SK-N-SH (cell line): ENCODE results near the gene IFNLR1. TPM values are rescaled to one million over a fixed set of nuclear protein-coding genes. Genes with fewer than 3 reads are reported as not detected.

Experiments
- CTCF ChIA-PET: fragments of 300-600, 350-600 bp; formaldehyde crosslinking; extraction: SDS; loops from one replicate; lab custom pipeline; 2021; lab: Yijun Ruan, JAX
- POLR2A ChIA-PET: fragments of 350-600 bp; sonication (Branson Sonifier 250); formaldehyde crosslinking; extraction: SDS; loops from one replicate; lab custom pipeline; 2020; ENCODE audit warnings: antibody characterized with exemption, inconsistent platforms; lab: Yijun Ruan, JAX
- DNase-seq: peaks from one replicate; pipeline ENCODE4 v3.0.0; 2012
- H2AFZ ChIP-seq: fragments of 200-600 bp; sonication (generic); 2 replicates; pipeline ENCODE4 v1.8.1; 2016; ENCODE audit warnings: antibody characterized with exemption, mild to moderate bottlenecking, low read depth
- H3F3A ChIP-seq: fragments of 200-600 bp; sonication (generic); replicated peaks from 2 replicates; pipeline ENCODE3; 2016; ENCODE audit warnings: antibody characterized with exemption, mild to moderate bottlenecking; ENCODE audit not compliant: insufficient read depth
- H3K27ac ChIP-seq, 2 experiments: fragments of 200-500 bp in 1 of 2; fragments of 200-600 bp in 1 of 2; sonication (Bioruptor generic) in 1 of 2; sonication (generic), shearing (Covaris generic) in 1 of 2; 2 replicates each; pipeline versions ENCODE4 v1.5.1 to v1.6.1; 2014 to 2016; ENCODE audit warnings: low read depth in 2 of 2, inconsistent platforms in 1 of 2, low read length in 1 of 2, mild to moderate bottlenecking in 1 of 2, mixed read lengths in 1 of 2
- H3K27me3 ChIP-seq: fragments of 200-600 bp; sonication (generic), shearing (Covaris generic); 2 replicates; pipeline ENCODE4 v1.6.1; 2016; ENCODE audit warnings: mixed run types; ENCODE audit not compliant: insufficient read depth
- H3K36me3 ChIP-seq, 2 experiments: fragments of 200-500 bp in 1 of 2; fragments of 200-600 bp in 1 of 2; sonication (Bioruptor generic) in 1 of 2; sonication (generic) in 1 of 2; replicated peaks in 1 of 2; 2 replicates each; pipeline versions ENCODE3 to v1.5.1; 2014 to 2016; ENCODE audit warnings: low read length in 1 of 2, mild to moderate bottlenecking in 1 of 2; ENCODE audit not compliant: insufficient read depth in 2 of 2, control insufficient read depth in 1 of 2
- H3K4me1 ChIP-seq, 2 experiments: fragments of 200-500 bp in 1 of 2; fragments of 200-600 bp in 1 of 2; sonication (Bioruptor generic) in 1 of 2; sonication (generic), shearing (Covaris generic) in 1 of 2; 2 replicates each; pipeline versions ENCODE4 v1.5.1 to v1.6.1; 2014 to 2016; ENCODE audit warnings: low read depth in 1 of 2, low read length in 1 of 2, mixed run types in 1 of 2; ENCODE audit not compliant: insufficient read depth in 2 of 2, control insufficient read depth in 1 of 2
- H3K4me2 ChIP-seq: fragments of 200-600 bp; sonication (generic), shearing (Covaris generic); 2 replicates; pipeline ENCODE4 v1.6.1; 2017; ENCODE audit warnings: mixed run types
- H3K4me3 ChIP-seq, 2 experiments: fragments of 200-500 bp in 1 of 2; fragments of 200-600 bp in 1 of 2; sonication (Bioruptor generic) in 1 of 2; sonication (generic), shearing (Covaris generic) in 1 of 2; 2 replicates each; pipeline versions ENCODE4 v1.5.1 to v1.8.1; 2014 to 2016; ENCODE audit warnings: low read depth in 2 of 2, inconsistent platforms in 1 of 2, low read length in 1 of 2, mild to moderate bottlenecking in 1 of 2, mixed read lengths in 1 of 2, moderate library complexity in 1 of 2
- H3K79me2 ChIP-seq: fragments of 200-600 bp; sonication (generic); 2 replicates; pipeline ENCODE4 v1.8.1; 2017; ENCODE audit warnings: mild to moderate bottlenecking; ENCODE audit not compliant: insufficient read depth
- H3K9ac ChIP-seq: fragments of 200-600 bp; sonication (generic); 2 replicates; pipeline ENCODE4 v1.6.1; 2017; ENCODE audit warnings: mixed run types
- H3K9me2 ChIP-seq: fragments of 200-600 bp; sonication (generic); 2 replicates; pipeline ENCODE4 v1.6.1; 2017; ENCODE audit warnings: mixed run types
- H3K9me3 ChIP-seq: fragments of 200-600 bp; sonication (generic); 2 replicates; pipeline ENCODE4 v1.6.1; 2017; ENCODE audit warnings: mixed run types, mild to moderate bottlenecking, moderate library complexity
- H4K20me1 ChIP-seq: fragments of 200-600 bp; sonication (generic); 2 replicates; pipeline ENCODE4 v1.6.1; 2017; ENCODE audit warnings: mild to moderate bottlenecking, mixed run types; ENCODE audit not compliant: insufficient read depth
- FOSL2 ChIP-seq: IDR thresholded peaks from 2 replicates; pipeline ENCODE4 v1.4.0; 2012; ENCODE audit warnings: low read depth, mild to moderate bottlenecking, moderate library complexity, borderline replicate concordance
- FOXJ3 ChIP-seq: sonication (generic); formaldehyde crosslinking; IDR thresholded peaks from 2 replicates; pipeline ENCODE4 v1.5.1; 2020; ENCODE audit warnings: mild to moderate bottlenecking, missing genetic modification reagents
- FOXM1 ChIP-seq: IDR thresholded peaks from 2 replicates; pipeline ENCODE4 v1.4.0; 2012; ENCODE audit warnings: low read depth, mild to moderate bottlenecking
- JUND ChIP-seq: IDR thresholded peaks from 2 replicates; pipeline ENCODE4 v1.4.0; 2012
- MEF2A ChIP-seq: IDR thresholded peaks from 2 replicates; pipeline ENCODE4 v1.4.0; 2012; ENCODE audit warnings: low read depth, borderline replicate concordance
- NRF1 ChIP-seq: IDR thresholded peaks from 2 replicates; pipeline ENCODE4 v1.6.1; 2012; ENCODE audit warnings: low read depth, mild to moderate bottlenecking, low read length
- RAD21 ChIP-seq: IDR thresholded peaks from 2 replicates; pipeline ENCODE4 v1.6.1; 2012; ENCODE audit warnings: mild to moderate bottlenecking, low read length
- RCOR1 ChIP-seq: fragments of 150-350 bp; IDR thresholded peaks from 2 replicates; pipeline ENCODE4 v1.6.1; 2017; ENCODE audit warnings: antibody characterized with exemption, low read length
- RXRA ChIP-seq: IDR thresholded peaks from 2 replicates; pipeline ENCODE4 v1.4.0; 2012; ENCODE audit warnings: low read depth, mild to moderate bottlenecking, borderline replicate concordance
- SIN3A ChIP-seq: IDR thresholded peaks from 2 replicates; pipeline ENCODE4 v1.6.1; 2012; ENCODE audit warnings: low read depth, mild to moderate bottlenecking, low read length, moderate library complexity, borderline replicate concordance
- WGBS: methylation state at CpG from one replicate; pipeline ENCODE4 v1.1.6; 2017; ENCODE audit warnings: low lambda C conversion rate; 5-methylcytosine and 5-hydroxymethylcytosine counted together
- polyA plus RNA-seq, 3 experiments: library from polyadenylated mRNA; depleted of rRNA; stranded (reverse); fragments of >200 nt; gene quantifications; 2 replicates each; pipeline ENCODE4 v1.2.3, GENCODE V29; 2012
- TF ChIP-seq, protein P1 (sequence below): fragments of 150-350 bp; IDR thresholded peaks from 2 replicates; pipeline ENCODE4 v1.6.1; 2016; ENCODE audit warnings: mild to moderate bottlenecking, low read depth, low read length
- TF ChIP-seq, protein P2 (sequence below): IDR thresholded peaks from 2 replicates; pipeline ENCODE4 v1.4.0; 2012; ENCODE audit warnings: low read depth, borderline replicate concordance
- TF ChIP-seq, protein P3 (sequence below): fragments of 200-600 bp; sonication (generic); IDR thresholded peaks from 2 replicates; pipeline ENCODE4 v1.6.1; 2017; ENCODE audit warnings: antibody characterized with exemption, mild to moderate bottlenecking, moderate library complexity
- TF ChIP-seq, protein P4 (sequence below): IDR thresholded peaks from 2 replicates; pipeline ENCODE4 v1.6.1; 2012; ENCODE audit warnings: mild to moderate bottlenecking, low read depth, low read length, moderate library complexity
- TF ChIP-seq, protein P5 (sequence below): IDR thresholded peaks from 2 replicates; pipeline ENCODE4 v1.4.0; 2012; ENCODE audit warnings: low read depth

IFNLR1 gene
- polyA plus RNA-seq, 1 of the 3 experiments (the other 2 are of a cell fraction) = 0.30 TPM

DNA sequence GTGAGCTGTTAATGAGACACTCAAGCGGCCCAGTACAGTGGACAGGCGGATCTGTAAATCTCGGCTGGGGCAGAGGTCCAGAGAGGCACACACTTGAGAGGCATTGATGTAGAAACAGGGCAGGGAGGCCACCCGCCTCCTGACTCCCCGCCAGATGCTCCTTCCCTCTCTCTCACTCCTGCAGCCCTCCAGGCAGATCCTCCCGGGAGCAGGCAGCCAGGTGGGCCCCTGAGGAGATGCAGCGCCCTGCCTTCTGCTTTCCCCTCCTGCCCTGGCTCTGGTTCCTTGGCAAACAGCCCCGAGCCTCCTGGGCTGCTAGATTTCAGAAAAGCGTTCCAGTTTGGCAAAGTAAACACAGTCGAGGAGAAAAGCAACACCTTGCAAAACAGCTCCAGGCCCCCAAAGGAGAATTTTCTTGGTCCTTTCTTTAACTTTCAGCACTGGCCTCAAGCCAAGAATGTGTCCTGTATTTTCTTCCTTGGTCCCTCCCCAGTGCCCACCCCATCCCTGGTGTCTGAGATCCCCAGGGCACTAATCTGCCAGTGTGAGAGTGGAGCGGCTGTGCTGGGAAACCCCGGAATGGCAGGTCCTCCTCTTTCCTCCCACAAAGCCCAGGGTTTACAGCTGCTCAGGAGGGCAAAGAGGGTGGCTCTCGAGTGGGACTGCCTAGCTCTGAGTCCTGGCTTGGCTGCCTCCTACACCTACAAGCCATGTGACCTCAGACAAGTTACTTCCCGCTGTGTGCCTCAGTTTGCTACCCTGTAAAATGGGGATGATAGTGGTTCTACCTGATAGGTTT is 29.4 kb upstream of the IFNLR1 start:
- H4K20me1 ChIP-seq = no peaks in the 10 kb centered on the region
- DNase-seq = peak; percentile 59
- no peak overlapping the region for H3K4me2 ChIP-seq
- peaks cover 0 to 8% of the 10 kb centered on the region in 2 experiments; a peak in 1 of 4 replicates for H3K4me1 ChIP-seq
- 17% methylated on average over 7 of the region's 14 CpGs for WGBS
- no peak overlapping the region for H3K4me3 ChIP-seq
- POLR2A ChIA-PET = no interaction called here
- H3F3A ChIP-seq = peaks cover 11% of the 10 kb centered on the region
- TF ChIP-seq, protein P1, sequence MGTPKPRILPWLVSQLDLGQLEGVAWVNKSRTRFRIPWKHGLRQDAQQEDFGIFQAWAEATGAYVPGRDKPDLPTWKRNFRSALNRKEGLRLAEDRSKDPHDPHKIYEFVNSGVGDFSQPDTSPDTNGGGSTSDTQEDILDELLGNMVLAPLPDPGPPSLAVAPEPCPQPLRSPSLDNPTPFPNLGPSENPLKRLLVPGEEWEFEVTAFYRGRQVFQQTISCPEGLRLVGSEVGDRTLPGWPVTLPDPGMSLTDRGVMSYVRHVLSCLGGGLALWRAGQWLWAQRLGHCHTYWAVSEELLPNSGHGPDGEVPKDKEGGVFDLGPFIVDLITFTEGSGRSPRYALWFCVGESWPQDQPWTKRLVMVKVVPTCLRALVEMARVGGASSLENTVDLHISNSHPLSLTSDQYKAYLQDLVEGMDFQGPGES = no peak
- TF ChIP-seq, protein P2, sequence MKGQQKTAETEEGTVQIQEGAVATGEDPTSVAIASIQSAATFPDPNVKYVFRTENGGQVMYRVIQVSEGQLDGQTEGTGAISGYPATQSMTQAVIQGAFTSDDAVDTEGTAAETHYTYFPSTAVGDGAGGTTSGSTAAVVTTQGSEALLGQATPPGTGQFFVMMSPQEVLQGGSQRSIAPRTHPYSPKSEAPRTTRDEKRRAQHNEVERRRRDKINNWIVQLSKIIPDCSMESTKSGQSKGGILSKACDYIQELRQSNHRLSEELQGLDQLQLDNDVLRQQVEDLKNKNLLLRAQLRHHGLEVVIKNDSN = no peak
- TF ChIP-seq, protein P3, sequence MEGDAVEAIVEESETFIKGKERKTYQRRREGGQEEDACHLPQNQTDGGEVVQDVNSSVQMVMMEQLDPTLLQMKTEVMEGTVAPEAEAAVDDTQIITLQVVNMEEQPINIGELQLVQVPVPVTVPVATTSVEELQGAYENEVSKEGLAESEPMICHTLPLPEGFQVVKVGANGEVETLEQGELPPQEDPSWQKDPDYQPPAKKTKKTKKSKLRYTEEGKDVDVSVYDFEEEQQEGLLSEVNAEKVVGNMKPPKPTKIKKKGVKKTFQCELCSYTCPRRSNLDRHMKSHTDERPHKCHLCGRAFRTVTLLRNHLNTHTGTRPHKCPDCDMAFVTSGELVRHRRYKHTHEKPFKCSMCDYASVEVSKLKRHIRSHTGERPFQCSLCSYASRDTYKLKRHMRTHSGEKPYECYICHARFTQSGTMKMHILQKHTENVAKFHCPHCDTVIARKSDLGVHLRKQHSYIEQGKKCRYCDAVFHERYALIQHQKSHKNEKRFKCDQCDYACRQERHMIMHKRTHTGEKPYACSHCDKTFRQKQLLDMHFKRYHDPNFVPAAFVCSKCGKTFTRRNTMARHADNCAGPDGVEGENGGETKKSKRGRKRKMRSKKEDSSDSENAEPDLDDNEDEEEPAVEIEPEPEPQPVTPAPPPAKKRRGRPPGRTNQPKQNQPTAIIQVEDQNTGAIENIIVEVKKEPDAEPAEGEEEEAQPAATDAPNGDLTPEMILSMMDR = no peak
- no peak for TF ChIP-seq RCOR1
- TF ChIP-seq, protein P4, sequence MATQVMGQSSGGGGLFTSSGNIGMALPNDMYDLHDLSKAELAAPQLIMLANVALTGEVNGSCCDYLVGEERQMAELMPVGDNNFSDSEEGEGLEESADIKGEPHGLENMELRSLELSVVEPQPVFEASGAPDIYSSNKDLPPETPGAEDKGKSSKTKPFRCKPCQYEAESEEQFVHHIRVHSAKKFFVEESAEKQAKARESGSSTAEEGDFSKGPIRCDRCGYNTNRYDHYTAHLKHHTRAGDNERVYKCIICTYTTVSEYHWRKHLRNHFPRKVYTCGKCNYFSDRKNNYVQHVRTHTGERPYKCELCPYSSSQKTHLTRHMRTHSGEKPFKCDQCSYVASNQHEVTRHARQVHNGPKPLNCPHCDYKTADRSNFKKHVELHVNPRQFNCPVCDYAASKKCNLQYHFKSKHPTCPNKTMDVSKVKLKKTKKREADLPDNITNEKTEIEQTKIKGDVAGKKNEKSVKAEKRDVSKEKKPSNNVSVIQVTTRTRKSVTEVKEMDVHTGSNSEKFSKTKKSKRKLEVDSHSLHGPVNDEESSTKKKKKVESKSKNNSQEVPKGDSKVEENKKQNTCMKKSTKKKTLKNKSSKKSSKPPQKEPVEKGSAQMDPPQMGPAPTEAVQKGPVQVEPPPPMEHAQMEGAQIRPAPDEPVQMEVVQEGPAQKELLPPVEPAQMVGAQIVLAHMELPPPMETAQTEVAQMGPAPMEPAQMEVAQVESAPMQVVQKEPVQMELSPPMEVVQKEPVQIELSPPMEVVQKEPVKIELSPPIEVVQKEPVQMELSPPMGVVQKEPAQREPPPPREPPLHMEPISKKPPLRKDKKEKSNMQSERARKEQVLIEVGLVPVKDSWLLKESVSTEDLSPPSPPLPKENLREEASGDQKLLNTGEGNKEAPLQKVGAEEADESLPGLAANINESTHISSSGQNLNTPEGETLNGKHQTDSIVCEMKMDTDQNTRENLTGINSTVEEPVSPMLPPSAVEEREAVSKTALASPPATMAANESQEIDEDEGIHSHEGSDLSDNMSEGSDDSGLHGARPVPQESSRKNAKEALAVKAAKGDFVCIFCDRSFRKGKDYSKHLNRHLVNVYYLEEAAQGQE = no peak
- TF ChIP-seq FOSL2 = no peak
- no peak for TF ChIP-seq SIN3A
- TF ChIP-seq FOXM1 = no peak
- TF ChIP-seq RAD21 = no peak
- TF ChIP-seq JUND = no peak
- TF ChIP-seq NRF1 = no peak
- TF ChIP-seq RXRA = no peak
- TF ChIP-seq, protein P5, sequence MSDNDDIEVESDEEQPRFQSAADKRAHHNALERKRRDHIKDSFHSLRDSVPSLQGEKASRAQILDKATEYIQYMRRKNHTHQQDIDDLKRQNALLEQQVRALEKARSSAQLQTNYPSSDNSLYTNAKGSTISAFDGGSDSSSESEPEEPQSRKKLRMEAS = no peak
- no peak for TF ChIP-seq MEF2A
- TF ChIP-seq FOXJ3 (CRISPR knock-in tag) = no peak
- H2AFZ ChIP-seq = no peak overlapping the region
- H3K9ac ChIP-seq = no peak overlapping the region
- peaks cover 13% of the 10 kb centered on the region; the same call in 1 of the 2 replicates for H3K27me3 ChIP-seq
- no peak overlapping the region for H3K27ac ChIP-seq
- no peaks in the 10 kb centered on the region for H3K79me2 ChIP-seq
- CTCF ChIA-PET = interaction anchor here (1.0 to 2.9 kb wide), 4 partner anchors 15 to 175 kb away, joined by 6 to 16 read pairs (median 6); no protein-coding TSS in a partner anchor
- no peaks in the 10 kb centered on the region for H3K9me2 ChIP-seq
- no peaks in the 10 kb centered on the region for H3K9me3 ChIP-seq
- no peaks in the 10 kb centered on the region for H3K36me3 ChIP-seq
